HG02852 (cell line): Measurements from ENCODE around the gene KCNB1.

Experiments used
- ATAC-seq: cut with Tn5 transposase; IDR thresholded peaks from one replicate; pipeline ENCODE4 v1.9.1; 2021; ENCODE audit warnings: mild to moderate bottlenecking, moderate library complexity; ENCODE audit not compliant: unreplicated experiment

Gene KCNB1

DNA sequence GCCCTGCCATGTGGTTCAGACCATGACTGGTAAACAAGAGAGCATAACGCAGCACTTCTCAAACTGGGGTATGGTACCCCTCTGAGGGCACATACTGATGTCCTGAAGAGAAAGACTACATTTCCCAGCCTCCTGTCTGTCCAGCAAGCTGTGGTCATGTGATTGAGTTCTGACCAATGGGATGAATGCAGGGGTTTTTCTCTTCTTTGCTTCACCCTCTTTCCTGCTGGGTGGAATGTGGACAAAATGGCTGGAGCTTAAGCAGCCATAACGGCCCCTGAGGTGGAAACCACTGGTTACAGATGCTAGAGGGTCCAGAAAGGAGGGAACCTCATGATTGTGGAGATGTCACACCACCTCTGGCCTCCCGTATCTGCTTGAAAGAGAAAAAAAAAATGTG, 19.4 kb upstream of the KCNB1 start:
- no peak for ATAC-seq

DNA sequence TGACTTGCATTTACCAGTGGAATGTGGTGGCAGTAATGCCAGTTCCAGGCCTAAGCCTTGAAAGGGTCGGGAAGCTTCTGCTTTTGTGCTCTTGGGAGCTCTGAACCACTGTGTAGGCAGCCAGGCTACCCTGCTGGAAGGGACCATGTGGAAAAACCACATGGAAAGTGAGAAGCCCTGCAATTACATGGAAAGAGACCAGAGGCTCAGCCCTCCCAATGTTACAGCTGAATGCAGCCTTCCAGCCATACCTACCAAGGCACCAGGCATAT, 14.9 kb upstream of the KCNB1 start:
- no peak for ATAC-seq

GRCh38 chr20:49496553-49497397, 14.3 kb upstream of the KCNB1 start:
- ATAC-seq: no peak

DNA sequence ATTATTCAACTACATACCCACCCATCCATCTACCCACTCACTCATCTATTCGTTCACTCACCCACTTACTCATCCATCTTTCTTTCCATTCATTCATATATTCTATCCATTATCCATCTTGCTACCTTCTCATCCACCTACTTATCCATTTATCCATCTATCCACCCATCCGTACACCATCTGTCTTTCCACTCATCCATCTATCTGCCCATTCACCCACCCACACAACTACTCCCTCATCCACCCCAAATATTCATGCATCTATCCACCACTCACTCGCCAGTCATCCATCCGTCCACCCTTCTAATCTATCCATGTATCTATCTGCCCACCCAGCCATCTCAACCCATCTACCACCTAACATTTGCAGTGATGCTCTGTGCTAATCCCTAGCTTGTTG, 13.6 kb upstream of the KCNB1 start:
- no peak for ATAC-seq

DNA sequence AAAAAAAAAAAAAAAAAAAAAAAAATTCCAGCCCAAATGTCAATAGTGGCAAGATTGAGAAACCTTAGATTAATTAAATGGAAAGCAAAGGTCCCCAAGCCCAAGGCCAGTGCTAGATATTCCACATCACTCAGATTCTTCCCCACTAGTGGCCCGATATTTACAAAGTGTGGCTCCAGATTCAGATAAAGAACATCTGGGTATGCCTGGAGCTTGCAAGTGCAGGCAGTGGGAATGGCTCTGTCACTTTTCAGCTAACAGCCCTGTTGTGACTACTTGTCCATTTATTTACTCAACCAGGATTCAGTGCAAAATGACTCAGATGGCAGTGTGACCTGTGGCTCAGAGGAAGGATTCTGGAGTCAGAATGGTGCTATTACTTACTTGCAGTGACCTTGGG, 8.2 kb upstream of the KCNB1 start:
- ATAC-seq: no peak

GRCh38 chr20:49489688-49490087, 7.2 kb upstream of the KCNB1 start:
- no peak for ATAC-seq

- ATAC-seq: no peak
Measured at GRCh38 chr20:49486064-49486463, 3.6 kb upstream of the KCNB1 start.

DNA sequence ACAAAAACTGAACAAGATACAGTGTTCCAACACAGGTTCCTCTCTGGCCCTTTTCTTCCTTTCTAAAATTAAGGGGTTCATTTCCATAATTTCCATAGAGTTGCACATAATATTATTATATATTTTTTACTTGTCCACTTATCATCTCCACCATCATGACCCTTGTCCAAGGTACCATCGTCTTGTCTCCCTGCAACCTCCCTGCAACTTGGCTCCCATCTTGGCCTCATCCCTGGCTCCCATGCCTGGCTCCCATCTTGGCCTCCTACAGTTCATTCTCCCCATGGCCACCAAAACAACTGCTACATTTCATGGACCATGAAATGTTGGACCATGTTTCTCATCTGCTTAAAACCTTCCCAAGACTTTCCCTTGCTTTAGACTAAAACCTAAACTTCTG, 3.1 kb upstream of the KCNB1 start:
- ATAC-seq: no peak

GRCh38 chr20:49484180-49485140, 2.0 kb upstream of the KCNB1 start:
- ATAC-seq: no peak

DNA sequence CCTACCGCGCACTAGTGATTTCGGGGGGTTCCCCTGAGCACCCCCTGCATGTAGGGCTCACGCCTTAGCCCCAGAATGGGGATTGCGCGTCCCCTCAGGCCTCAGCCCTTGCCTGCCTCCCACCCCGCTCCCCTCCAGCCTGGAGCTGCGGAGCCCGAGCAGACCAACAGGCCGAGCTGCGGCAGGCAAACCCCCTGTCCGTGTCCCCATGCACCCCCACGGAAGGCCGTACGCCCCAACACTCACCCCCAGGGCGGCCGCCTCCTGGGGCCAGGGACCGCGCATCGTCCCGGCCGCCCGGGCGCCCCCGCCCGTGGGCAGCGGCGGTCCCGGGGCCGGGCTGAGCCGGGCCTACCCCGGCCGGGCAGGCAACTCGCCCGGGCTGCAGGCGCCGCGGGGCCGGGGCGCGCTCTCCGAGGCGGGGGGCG, 1.2 kb upstream of the KCNB1 start:
- ATAC-seq: no peak

DNA sequence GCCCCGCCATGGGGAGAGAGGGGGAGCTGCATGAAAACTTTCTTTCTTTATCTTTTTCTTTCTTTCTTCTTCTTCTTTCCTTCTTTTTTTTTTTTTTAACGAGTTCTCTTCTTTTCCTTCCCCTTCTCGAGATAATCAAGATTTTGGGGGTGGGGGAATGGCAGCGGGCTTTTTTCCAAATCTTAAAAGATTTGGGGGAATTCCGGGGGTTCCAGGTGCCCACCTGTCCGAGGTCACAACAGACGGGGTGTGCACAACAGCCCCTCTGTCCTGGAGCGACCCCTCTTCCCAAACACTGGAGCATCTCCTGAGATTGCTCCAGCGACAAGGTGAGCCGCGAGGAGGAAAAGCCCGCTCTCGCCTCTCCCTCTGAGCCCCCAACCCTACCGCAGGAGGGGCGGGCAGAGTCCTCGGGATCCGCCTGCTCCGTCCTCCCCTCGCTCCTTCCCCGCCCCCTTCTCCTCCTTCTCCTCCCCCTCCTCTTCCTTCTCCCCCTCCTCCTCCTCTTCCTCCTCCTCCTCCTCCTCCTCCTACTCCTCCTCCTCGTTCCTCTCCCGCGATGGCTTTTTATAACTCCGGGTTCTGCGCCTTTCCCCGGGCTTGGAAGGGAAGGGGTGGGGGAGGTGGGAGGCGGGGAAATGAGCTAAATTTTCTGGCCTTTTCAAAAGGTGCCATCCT, 689 bp upstream of the KCNB1 start:
- no peak for ATAC-seq

DNA sequence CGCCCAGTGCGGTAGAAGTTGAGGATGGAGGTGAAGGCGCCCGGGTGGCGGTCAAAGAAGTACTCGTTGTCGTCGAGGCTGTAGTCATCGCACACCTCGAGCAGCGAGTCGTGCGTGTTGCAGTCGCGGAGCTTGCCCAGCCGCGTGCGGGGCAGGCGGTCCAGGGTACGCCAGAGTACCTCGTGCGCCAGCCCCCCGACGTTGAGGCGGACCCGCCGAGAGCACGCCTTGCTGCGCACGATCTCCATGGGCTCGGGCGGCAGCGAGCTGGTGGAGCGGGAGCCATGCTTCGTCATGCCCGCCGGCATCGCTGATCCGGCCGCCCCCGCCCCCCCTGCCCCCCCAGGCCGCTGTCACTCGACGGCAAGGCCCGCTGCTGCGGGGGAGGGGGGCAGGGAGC, 295 bp downstream of the KCNB1 start:
- ATAC-seq: no peak

- ATAC-seq: no peak
Measured at GRCh38 chr20:49481116-49481515, 1.4 kb downstream of the KCNB1 start.

GRCh38 chr20:49480236-49480635, 2.2 kb downstream of the KCNB1 start:
- no peak for ATAC-seq

- ATAC-seq: no peak
Measured at GRCh38 chr20:49479785-49480184, 2.7 kb downstream of the KCNB1 start.

DNA sequence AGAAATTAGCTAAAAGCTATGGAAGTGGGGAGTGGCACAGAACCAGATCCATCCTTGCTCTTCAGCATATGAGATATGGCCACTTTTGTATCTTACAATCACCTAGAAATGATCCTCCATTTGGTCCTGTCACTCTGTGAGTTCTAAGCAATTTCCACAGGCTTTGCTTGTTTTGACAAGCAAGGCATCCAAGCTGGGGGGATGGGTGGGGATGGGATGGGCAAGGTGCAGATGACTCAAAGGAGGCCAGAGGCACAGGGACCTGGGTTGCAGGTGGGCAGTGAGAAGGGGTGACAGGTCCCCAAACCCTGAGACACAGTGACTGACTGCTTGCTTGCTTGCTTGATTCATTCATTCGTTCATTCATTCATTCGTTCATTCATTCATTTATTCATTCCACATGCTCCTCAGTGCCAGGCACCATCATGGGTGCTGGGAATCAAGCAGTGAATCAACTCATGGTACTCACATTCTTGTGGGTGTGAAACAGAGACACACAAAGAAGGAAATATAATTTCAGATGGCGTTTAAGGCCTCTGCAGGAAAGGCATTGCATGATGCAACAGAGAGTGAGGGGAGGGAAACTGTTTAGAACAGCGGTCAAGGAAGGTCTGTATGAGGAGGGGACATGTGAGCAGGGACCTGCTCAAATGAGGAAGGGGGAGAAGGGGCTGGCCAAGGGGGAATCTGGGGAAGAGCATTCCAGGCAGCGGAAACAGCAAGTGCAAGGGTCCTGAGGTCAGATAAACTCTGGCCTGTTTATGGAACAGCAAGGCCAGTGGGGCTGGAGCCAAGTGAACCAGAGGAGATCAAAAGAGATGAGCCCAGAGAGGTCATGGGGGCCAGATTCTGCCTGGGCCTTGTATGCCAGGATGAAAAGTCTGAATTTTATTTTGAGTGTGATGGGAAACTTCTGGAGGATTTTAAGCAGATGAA, 3.4 kb downstream of the KCNB1 start:
- ATAC-seq: no peak

DNA sequence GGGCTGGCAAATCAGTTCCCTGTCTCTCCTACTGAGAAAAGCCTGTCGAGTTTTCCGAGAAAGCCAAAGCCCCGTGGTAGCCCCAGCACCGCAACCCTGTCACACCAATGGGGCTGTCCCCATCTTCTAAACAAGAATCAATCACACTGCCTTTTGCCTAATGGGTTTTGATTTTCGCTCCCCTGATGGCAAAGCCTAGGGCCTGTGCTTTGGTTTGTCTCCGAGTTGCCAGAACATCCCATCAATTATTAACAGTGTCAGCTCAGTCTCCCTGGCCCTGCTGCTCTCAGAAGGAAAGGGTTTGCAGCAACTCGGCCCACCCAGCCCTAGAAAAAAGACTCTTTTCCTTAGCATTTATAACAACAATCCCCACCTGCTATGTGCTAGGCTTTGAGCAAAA, 4.2 kb downstream of the KCNB1 start:
- ATAC-seq: no peak

- ATAC-seq: no peak
Measured at GRCh38 chr20:49477200-49477599, 5.3 kb downstream of the KCNB1 start.

DNA sequence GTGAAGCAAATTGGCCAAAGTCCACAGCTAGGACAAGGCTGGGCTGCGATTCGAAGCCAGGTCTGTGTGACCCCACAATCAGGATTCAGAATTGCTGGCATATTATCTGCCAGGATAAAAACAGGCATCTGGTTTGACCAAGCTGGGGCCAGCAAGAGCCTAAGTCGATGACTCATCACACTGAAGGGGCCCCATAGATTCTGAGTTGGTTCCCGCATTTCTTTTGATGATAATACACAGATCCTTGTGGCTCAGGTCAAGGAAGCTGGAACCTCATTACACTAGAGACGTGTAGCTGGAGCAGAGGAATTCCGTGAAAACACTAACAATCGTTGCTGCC, 6.5 kb downstream of the KCNB1 start:
- ATAC-seq: no peak

GRCh38 chr20:49475292-49476015, 7.0 kb downstream of the KCNB1 start:
- no peak for ATAC-seq
